Measurements from ENCODE around the gene ZNF526.

ZNF526 gene

DNA sequence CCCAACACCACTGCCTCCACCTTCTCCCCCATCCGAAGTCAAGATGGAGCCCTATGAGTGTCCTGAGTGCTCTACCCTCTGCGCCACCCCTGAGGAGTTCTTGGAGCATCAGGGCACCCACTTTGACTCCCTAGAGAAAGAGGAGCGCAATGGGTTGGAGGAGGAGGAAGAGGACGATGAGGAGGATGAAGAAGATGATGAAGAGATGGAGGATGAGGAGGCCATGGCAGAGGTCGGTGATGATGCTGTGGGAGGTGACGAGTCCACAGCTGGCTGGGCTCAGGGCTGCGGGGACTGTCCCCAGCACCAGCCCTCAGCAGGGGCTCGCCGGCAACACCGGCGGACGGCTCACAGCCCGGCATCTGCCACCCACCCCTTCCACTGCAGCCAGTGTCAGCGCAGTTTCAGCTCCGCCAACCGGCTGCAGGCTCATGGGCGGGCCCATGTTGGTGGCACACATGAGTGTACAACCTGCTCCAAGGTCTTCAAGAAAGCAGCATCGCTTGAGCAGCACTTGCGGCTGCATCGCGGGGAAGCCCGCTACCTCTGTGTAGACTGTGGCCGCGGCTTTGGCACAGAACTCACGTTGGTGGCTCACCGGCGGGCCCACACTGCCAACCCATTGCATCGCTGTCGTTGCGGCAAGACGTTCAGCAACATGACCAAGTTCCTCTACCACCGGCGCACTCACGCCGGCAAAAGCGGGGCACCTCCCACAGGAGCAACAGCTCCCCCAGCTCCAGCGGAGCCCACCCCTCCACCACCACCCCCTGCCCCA is 5.0 kb downstream of the ZNF526 start:
- no peak for DNase-seq

DNA sequence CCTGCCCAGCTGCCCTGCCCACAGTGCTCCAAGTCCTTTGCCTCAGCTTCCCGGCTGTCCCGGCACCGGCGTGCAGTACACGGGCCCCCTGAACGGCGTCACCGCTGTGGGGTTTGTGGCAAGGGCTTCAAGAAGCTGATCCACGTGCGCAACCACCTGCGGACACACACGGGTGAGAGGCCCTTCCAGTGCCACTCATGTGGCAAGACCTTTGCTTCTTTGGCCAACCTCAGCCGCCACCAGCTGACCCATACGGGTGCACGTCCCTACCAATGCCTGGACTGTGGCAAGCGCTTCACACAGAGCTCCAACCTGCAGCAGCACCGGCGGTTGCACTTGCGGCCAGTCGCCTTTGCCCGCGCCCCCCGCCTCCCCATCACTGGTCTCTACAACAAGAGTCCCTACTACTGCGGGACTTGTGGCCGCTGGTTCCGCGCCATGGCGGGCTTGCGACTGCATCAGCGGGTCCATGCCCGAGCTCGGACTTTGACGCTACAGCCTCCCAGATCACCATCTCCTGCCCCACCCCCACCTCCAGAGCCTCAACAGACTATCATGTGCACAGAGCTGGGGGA is 5.7 kb downstream of the ZNF526 start:
- DNase-seq = no peak

DNA sequence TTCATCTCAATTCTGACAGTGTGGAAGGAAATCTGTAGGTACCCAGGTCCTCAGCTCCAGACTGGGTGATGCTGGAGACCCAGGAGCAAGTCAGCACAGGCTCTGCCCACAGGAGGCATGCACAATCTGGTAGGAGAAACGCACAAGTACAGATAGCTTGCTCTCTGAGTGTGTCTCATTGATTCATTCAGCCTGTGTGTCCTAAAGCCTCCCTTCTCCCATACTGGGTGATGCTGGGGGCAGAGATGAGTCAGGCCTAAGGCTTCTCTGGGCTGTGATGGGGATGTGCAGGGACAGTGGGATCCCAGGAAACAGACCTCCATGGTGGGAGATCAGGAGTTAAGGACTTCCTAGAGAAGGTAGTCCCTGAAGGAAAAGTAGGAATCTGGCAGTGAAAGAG is 6.8 kb downstream of the ZNF526 start:
- no peak for DNase-seq

DNA sequence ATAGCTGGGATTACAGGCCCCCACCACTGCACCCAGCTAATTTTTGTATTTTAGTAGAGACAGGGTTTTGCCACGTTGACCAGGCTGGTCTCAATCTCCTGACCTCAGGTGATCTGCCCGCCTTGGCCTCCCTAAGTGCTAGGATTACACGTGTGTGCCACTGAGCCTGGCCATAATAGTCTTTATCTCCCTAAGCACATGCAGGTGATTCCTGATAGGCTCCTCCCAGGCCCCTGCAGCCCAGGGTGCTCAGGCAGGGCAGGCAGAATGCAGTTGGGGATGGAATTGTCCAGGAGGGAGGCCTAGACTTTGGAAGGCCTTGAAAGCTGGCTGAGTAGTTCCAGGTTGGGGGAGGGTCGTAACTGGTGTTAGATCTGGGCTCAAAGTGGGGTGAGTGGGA is 8.5 kb downstream of the ZNF526 start:
- no peak for DNase-seq

DNA sequence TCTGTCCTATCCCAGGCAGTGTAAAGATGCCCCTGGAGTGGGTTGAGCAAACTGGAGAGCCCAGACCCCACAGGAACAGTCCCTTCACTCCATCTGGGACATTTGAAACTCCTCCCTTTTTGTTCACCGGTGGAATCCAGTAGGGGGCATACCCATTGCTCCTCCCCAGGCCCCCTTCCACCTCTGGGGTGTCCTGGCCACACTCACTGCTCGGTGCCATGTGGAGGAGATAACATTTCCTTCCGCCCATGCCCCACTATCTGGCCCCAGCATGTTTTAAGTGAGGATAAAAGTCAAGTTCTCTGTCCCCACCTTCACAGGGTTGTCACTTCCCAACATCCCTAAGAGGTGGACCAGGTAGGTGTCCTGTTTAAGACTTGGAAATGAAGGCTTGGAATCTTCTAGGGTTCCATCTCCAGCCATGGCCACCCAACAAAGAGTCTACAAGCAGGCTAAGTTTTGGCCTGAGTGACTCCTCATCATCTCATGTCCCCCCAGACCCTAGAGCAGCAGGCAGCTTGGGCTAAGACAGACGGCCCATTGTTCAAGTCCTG is 9.3 kb downstream of the ZNF526 start:
- no peak for DNase-seq

DNA sequence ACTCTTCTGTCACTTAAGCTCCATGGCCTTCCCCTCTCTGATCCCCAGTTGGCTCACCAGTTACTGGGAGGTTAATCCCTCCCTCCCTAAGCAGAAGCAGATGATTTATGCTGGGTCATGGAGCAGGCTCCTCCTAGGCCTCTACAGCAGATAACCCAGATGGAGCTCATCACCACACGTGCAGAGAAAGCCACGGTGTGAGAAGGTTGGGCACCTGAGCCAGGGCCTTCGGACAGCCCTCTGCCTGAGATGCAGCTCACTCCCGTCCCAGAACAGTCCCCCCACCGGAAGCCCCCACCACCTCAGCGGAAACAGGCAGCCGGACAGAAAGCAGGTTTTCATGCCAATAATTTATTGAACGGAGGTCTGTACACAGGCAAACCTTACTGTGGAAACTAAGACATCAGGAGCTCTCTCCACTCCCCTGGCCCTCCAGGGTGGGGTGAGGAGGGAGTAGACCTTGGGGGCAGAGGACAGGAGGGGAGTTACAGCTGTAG is 9.8 kb downstream of the ZNF526 start:
- no peak for DNase-seq

DNA sequence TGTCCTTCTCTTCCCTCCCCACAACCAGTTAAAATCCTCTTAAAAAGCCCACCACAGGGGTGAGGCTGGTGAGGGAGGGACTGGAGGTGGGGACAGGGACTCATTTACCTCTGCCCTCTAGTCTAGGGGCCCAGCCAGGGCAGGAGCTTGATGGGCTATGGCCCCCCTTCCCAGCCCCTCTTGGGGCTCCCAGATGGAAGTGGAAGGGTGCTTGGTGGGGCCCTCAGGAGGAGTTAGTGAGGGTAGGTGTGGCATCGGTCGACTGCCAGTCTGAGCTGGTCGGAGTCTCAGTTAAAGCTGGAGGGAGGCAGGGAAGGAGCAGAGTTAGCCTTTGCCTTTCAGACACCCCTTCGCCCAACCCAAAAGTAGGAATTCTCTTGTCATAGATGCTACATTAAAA is 10.5 kb downstream of the ZNF526 start:
- no peak for DNase-seq

DNA sequence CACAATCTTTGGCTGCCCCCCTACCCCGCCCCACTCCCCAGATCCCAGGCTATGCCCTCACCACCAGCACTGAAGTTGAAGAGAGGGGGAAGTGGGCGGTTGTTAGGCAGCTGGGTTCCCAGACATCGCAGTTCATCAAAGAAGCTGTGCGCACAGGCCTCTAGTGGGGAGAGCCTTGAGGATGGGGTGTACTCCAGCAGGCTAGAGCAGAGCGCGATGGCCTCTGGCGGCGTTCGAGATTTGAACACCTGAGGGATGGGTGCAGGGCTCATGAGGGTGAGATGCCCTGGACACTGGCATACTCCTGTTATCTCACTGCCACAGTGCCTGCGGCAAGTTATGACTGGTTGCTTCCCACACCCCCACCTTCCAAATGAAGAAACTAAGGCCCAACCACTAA is 12.3 kb downstream of the ZNF526 start:
- DNase-seq = no peak

DNA sequence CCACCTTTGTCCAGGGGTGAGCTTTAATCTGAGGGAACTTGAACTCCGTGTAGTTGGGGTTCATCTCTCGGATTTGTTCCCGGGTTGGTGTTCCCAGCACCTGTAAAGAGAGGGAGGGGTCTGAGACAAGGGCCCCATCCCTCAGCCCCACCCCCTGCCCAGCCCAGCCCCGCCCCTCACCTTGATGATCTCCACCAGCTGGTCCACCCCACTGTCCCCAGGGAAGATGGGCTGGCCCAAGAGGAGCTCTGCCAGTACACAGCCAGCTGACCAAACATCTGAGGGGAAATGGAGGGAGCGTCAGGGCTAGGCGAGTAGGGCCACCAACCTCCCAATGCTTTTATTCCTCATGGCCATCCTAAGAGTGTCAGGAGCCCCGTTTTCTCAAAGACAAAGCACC is 13.0 kb downstream of the ZNF526 start:
- DNase-seq = no peak

DNA sequence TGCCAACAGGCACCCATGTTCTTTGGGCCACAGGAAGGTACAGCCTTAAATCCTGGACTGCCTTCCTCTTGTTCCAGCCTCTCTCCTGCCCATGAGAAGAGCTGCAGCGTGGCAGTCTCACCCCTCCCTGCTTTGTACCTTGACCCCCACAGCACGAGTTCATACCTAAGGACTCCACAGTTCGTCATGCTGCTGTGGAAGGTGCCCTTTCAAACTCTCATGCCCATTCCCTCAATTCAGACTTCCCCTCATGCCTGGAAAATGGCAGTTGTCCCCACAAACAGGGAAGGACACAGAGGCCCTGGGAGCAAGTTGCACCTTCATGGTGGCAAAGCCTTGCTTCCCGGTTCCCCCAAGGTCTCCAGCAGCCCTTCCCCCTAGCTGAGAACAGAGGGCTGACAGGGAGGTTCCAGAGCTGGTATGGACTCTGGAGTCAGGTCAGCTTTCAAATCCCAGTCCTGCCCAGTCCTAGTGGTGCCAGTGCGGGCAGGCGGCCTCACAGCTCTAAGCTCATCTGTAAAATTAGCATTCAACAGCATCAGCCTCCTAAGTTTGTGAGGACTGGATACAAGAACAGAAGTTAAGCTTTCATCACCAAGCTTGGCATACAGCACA is 13.7 kb downstream of the ZNF526 start:
- DNase-seq = no peak

DNA sequence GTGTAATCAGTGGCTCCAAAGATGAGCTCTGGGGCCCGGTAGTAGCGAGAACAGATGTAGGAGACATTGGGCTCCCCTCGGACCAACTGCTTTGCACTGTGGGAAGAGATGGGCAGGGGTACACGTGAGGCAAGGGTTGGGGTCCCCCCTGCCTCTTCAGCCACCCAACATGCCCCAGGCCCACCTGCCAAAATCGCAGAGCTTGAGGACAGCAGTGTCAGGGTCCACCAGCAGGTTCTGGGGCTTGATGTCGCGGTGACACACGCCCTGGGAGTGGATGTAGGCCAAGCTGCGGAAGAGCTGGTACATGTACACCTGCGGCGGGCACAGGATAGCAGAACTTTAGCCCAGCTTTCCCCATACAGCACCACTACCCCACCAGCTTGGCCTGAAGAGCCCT is 14.3 kb downstream of the ZNF526 start:
- no peak for DNase-seq

DNA sequence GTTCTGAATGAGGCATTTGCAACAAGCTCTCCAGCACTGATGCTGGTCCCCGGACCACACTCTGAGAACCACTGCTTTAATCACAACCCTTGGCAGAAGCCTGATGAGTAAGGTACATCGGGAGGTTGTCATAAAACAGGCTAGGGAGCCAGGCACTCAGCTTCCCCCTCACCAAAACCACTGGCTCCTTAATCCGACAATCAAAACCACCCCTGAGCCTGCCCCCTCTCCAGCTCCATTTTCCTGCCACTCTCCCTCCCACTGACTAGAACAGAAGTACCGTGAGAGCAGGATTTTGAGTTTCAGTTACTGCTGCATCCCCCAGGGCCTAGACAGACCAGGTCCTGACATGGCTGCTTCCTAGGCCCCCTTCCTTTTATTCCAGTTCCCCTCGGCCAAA is 15.1 kb downstream of the ZNF526 start:
- no peak for DNase-seq

DNA sequence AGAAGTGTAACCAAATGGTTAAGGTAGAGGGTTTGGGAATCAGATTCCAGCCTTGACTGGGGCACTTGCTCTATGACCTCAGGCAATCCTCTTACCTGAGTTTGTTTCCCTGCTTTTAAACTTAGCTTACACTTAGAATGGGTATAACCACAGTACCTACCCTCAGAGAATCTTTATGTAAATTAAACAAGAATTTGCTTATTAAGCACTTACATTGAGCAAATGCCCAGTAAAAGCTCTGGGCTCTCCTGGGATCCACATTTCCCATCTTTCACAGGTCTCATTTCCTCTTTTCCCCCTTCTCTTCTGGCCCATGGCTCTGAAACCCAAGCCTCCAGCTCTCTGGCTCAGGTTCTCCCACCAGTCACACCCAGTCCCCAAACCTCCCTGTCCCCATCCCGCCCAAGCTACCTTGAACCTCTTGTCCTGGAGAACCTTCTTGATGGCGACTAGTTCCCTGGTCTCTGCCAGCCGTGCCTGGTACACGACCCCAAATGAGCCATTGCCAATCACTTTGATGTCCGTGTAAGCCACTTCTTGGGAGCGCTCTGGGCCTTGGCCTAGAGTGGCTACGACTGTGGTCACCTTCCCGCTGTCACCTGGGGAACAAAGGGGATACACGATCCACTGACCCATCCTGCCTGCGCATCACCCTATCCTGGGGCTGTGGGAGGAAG is 19.6 kb downstream of the ZNF526 start:
- no peak for DNase-seq

DNA sequence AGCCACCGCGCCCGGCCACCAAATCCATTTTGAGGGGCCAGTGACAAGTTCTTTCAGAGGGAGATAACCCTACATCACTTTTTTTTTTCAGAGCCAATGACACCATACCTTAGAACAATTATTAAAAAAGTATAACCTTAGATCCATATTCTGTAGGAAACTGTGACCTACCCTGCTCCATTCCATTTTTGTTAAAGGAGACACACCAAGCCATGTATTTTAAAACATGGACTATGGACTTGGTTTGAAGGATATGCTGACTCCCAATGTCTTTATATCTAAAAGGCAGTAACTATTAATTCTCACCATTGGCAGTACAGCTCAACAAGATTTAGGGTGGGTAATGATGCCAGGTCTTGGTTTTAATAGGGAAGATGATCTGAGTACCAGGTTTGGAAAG is 21.2 kb downstream of the ZNF526 start:
- DNase-seq = no peak

DNA sequence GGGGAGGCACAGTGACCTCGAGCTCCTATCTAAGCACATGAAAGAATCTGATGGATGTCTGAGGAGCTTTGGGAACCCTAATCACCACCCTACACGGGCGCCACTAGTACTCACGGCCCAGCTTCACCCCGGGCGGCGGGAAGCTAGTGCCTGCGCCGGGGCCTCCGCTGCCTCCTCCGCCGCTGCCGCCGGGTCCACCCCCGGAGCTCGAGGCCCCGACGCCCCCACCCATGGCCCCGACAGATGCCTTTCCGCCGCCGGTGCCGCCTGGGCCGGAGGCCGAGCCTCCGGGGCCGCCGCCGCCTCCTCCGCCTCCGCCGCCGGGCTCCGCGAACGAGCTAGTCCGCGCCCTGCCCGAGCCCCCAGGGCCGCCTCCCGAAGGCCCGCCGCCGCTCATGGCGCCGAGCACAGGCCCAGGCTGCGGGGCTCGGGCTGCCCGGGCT is 22.0 kb downstream of the ZNF526 start:
- no peak for DNase-seq

DNA sequence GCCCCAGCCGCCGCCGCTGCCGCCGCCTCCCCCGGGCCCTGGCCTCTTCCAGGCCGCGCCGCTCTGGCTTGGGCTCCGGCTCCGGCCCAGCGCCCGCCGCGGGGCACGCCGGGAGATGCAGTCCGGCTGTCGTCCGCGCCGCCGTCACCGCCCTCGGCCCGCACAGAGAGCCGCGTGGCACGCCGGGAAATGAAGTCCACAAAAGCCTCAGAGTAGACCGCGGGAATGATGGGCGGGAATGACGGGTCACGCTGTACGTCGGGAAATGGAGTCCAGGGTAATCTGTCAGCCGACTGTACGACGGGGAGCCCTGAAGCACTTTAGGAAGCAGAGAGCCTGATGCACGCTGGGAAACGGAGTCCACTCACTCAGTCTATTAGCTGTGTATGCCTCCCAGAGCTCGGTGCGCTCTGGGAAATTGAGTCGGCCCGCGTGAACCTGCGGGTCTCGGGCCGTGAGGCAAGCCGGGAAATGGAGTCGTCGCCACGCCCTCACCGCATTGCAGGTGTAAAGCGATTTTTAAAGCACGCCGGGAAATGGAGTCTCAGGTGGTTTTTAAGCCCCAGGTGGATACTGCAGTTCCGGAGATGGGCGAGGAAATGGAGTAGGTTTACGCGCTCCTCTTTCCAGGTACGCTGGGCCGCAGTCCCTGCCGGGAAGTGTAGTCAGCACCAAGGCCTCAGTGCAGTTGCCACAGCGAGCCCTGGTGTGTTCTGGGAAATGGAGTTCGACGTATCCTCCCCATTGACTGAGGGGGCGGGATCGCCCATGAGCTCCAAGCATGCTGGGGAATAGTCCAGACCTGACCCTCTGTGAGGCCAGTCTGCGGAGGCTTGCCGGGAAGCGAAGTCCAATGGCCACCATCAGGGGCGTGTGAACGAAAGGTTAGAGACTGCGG is 22.6 kb downstream of the ZNF526 start, which contains the start of gene GSK3A:
Gene GSK3A (minus strand): TSS at position 91 of the 898 bp plus-strand sequence. CDS start 137 bp downstream, outside the sequence.
- DNase-seq = peak; percentile 99

DNA sequence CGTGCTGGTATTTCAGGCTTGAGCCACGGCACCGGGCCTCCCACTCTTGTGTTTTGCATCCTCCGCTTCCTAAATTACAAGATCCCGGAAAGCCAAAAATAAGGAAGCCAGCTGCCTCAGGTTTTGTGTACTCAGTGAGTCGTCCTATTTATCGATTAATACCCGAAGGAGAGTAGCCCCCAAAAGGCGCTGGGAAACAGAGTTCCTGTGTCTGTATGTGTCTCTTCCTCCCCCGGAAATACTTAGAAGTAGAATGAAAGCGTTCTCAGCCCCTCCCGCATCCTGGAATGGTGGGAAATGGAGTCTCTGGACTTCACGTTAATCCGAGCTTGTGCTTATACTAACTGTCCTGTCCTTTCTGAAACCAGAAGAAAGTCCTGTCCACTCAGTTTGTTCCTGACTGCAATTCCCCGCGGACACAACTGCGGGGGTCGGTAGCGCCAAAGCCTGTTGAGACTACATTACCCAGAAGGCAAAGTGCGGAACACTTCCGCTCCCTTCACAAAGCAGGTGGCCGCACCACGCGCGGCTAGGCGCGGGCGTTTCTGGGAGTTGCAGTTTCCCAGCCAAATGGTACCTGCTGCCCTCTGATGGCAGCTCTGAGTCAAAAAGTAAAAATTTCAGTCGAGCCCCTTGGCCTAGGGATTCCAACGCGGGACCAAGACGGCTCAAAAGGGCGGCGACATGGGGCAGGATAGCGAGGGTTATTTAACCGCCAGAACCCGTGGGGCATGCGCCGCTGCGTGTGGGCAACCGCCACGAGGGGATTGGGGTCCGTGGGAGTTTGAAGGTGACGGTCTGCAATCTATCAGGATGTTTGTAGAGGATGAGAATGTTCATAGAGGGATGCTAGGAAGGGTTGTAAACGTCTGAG is 24.5 kb downstream of the ZNF526 start:
- peak; percentile 87 for DNase-seq

DNA sequence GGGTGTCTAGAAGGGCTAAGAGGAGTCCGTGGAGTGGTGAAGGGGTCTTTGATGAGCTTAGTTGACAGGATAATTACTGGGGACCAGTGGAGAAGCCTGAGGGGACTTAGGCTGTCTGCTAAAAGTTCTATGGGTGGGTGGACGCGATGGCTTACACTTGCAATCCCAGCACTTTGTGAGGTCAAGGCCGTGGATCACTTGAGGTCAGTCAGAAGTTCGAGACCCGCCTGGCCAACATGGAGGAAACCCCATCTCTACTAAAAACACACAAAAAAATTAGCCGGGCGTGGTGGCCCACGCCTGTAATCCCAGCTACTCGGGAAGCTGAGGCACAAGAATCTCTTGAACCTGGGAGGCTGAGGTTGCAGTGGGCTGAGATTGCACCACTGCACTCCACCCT is 25.1 kb downstream of the ZNF526 start:
- DNase-seq = no peak

DNA sequence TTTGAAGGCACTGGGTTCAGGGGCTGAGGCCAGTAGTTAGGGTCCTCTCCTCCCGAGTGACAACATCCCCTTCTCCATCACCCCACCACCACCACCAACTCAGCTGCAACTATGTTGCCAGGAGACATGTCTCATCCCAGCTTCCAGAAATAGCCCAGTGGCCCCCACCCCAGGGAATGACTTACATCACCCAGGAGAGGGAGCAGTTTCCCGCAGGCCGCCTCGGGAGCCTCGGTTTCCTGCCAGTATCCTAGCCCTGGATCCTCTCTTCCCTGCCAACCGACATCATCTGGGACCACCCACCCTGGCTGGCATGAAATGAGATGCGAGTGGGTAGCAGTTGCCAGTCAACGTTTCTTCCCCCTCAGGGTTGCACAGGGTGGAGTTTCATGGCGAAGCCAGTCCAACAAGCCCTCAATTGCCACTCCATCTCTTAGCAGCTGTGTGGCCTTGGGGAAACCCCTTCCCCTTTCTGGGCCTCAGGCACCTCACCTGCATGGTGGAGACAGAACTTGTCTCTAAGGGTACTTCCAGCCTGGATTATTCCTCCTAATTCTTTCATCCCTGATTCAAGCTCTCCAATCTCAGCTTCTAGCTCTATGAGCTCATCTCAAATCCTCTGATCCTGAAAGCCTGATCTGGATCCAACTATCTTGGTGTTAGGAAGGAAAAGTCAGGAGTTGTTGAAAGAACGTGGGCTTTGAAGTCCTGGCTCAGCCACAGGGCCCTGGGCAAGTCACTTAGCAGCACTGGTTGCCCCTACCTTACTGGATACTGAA is 26.2 kb downstream of the ZNF526 start:
- DNase-seq = peak; percentile 37

Measured in DMS153 (cell line).